ENCODE measurements around the gene REXO5.
A peak's percentile ranks its signal among the peaks of the same experiment; 100 is the strongest.
"Not testable (repeated sequence)": the region's sequence is repeated elsewhere in the genome, so short reads cannot be mapped to it uniquely, and the experiment has no call there.

Gene REXO5

DNA sequence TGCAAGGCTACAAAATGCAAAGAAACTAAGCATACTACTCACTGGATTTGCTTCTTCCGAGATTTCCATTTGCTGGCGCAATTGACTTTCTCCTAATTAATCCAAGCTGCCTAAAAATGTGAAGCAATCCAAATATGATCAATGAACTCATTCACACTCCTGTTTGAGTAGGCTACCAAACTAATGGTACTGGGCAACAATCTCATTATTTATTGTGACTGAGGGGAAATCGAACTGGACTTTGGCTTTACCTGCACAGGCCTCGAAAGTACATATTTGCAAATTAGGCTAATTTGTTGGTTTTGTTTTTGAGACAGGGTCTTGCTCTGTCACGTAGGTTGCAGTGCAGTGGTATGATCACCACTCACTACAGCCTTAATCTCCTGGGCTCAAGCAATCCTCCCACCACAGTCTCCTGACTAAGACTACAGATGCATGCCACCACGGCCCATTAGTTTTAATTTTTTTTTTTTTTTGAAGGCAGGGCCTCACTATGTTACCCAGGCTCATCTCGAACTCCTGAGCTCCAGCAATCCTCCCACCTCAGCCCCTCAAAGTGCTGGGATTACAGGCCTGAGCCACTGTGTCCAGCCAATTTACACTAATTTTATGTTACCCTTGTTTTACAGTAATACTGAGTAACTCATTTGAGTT, 2.6 kb upstream of the REXO5 start:
- no peak for DNase-seq

DNA sequence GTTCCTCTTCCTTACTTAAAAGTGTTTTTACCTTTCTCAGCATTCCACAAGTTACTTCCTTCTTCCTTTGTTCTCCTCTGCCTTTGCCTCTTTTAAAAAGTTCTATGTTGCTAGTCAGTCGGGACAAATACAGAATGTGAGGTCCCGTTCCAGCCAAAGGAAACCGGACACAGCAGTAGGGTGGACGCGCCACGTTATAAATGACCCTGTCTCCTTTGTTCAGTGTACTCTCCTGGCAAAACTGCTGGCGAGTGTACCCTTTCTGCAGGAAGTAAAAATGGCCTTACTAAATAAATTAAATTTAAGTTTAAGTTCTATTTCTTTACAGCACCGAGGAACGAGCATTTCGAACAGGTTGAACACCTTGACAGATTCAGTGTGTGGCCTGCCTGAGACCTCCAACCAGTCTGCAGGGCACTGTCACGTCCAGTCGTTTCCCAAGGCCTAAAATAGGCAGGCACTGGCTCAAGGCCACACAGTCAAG, 601 bp upstream of the REXO5 start:
- DNase-seq: not testable (repeated sequence)

- no peak for DNase-seq
Observed at GRCh38 chr16:20807862-20808261, 1.5 kb downstream of the REXO5 start.

GRCh38 chr16:20811889-20812439, 5.6 kb downstream of the REXO5 start:
- DNase-seq: no peak

DNA sequence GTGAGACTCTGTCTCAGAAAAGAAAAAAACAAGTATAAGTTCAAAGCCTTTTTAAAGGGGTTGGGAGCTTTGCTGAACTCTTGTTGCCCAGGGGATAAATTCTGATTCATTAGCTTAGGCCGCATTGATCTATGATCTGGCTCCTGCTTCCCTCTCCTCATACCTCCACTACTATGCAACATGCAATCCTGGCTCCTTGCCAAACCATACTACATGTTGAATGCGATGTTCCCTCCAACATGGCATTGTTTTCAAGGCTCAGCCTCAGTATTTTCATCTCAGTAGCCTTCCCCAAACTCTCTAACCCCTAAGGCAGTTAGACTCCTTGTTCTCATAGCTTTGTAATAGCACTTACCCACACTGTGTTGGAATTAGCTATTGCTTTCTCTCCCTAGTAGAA, 6.2 kb downstream of the REXO5 start:
- DNase-seq: no peak

DNA sequence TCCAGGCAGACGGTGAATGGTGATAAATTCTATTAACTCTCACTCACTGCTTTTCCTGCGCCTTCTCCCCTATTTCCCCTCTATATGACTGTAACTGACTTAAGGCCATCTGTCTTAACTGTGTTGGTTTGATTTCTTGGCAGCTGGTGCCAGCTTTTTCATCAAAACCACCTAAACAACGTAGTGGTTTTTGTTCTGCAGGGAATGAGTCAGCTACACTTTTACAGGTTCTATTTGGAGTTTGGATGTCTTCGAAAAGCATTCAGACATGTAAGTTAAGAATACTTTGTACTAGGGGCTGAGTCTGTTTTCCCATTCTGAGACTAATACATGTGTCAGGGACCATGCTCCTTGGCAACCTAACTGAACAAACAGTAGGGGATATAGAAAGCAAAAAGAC, 8.5 kb downstream of the REXO5 start:
- DNase-seq: no peak

GRCh38 chr16:20818929-20819585, 12.7 kb downstream of the REXO5 start:
- no peak for DNase-seq

DNA sequence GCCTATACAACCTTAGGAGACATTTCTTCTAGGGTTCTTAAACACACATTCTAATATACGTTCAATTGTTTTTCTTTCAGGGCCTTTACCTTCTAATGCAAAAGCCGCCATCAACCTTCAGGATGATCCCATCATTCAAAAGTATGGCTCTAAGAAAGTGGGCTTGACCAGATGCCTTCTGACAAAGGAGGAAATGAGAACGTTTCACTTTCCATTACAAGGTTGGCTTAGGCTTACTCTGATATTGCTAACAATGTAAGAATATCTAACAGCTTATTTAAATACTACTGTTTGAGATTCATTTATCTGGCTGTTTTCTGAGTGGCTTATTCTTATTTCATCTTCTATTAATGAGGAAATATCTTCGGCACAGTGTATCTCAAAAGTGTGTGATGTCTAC, 15.4 kb downstream of the REXO5 start:
- no peak for DNase-seq

GRCh38 chr16:20822521-20823325, 16.4 kb downstream of the REXO5 start:
- no peak for DNase-seq

DNA sequence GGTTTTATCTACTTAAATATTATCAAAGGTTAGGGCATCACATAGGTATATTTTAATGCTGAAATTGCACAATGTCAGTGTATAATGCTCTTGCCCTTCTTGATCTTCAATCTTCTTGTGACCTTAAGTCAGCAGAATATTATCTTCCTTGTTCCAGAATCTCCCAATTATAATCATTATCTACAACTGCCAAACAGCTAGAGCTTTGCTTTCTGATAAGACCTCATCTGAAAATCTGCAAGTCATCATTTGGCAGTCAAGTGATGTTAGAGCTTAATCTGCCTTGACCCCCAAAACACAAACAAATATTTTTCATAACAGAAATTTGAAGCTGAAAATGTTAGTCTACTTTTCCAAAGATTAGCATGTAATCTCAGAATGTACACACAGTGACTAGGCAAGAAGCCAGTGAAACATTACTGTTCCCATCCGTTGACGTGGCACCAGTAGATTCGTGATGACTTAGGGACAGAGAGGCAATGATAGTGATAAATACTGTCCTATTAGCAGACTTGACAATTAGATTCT, 19.8 kb downstream of the REXO5 start:
- DNase-seq: no peak

GRCh38 chr16:20829536-20829935, 23.2 kb downstream of the REXO5 start:
- DNase-seq: no peak

DNA sequence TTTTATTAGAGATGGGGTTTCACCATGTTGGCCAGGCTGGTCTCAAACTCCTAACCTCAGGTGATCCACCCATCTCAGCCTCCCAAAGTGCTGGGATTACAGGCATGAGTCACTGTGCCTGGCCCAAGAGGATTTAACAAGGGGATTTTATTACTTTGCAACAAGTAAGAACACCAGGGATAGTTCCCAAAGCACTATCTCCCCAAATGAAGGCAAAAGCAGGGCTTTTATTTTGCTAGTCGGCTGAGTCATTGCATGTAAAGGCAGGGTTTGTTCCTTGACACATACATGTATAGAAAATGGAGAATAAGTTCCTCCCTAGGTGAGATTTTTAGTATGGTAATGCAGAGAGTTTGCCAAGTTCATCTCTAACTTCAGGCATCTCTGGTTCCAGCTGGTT, 24.0 kb downstream of the REXO5 start:
- no peak for DNase-seq

DNA sequence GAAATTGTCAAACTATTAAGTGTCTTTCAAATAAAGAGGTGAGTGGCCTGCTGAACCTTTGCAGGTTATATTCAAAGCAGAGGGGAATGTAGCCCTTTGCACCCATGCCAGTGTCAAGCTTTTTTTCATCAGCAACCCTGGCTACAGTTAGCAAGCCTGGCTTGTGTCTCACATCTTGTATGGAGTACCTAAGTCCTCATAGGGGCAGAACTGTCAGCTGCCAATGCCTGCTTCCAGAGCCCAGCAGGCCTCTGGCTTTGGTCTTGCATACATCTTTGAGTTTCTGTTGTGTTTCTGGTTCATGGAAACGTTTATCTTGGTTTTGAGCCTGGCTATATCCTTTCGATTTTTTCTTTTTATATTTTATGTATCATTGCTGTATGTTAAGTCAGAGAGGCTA, 26.8 kb downstream of the REXO5 start:
- no peak for DNase-seq

GRCh38 chr16:20838240-20838639, 31.9 kb downstream of the REXO5 start:
- DNase-seq: no peak

GRCh38 chr16:20839504-20839903, 33.2 kb downstream of the REXO5 start:
- DNase-seq: no peak

DNA sequence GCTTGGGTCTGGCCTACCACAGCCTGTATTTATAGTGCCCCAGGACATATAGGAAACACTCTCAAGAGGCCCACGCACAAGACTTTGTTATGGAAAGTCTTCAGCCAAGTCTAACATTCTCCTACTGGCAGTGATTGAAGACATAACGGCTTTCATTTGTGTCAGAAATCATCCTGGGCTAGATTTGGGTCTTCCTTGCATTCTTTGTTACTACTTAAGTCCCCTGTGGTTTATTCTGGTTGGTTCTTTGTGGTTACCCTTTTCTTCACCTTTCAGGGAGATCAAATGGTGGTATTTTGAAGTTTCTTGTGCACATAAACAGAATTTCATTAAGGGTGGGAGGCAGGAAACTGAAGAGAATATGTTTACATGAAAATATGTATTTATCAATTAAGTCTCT, 37.7 kb downstream of the REXO5 start:
- DNase-seq: no peak

DNA sequence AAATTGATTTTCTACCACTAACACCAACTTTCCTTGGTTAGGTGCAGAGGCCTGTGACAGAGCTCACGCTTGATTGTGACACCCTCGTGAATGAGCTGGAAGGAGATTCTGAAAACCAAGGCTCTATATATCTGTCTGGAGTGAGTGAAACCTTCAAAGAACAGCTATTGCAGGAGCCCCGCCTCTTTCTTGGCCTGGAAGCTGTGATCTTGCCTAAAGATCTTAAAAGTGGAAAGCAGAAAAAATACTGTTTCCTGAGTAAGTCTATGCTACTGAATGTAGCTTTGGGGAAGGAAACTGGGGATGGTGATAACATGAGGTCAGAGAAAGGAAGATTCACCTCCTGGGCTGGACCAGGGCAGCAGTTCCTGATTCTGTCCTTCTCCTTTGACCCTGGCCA, 38.3 kb downstream of the REXO5 start:
- DNase-seq: no peak

DNA sequence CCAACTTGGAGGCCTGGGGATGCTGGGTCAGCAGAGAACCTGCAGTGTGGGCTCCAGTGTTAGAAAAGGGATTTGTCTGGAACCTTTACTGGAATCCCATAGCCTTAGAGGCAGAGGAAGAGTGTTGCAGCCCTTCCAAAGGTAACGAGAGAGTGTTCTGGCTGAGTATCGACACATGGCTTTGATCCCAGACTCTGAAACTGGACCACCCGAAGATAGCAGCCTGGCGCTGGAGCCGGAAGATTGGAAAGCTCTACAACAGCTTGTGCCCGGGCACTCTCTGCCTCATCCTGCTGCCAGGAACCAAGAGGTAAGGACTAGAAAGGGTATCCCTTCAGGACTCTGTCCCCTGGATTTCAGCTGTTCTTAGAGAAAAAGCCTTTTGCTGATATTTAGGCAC, 39.7 kb downstream of the REXO5 start:
- no peak for DNase-seq

GRCh38 chr16:20846551-20846950, 40.2 kb downstream of the REXO5 start:
- no peak for DNase-seq

- no peak for DNase-seq
Observed at GRCh38 chr16:20847550-20847949, 41.2 kb downstream of the REXO5 start.

DNA sequence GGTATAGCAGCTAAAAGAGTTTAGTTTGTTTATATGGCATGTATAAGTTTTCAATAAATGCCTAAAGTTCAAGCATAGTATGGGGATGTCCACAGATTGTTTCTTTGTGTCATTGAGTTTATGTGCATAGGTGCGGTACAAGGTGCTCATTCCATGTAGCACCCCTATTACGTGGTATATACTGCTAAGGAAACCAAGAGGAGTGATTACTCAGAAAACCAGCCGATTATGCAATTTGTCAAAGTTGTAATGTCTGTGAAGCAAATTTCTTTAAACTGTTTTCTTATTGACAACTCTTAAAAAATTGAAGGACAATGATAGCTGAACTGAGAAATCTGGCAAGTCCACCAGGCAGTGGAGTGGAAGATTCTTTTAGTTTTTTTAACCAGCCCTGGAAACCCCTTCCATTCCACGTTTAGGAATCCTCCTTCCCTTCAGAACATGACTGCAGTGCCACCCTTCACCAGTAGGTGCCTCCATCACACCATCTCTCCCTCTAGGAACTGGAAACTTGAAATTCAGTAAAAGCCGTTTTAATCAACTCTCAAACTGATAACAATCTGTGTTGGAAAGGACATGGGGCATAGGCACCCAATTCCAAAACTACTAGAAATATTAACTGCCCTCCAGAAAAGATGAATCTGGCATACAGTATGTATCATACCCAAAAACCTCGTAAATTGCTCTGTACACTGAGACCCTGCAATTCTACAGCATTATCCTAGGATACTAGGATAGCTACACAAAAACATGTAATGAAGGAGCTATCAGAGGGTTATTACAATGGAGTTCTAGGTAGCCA, 43.5 kb downstream of the REXO5 start:
- peak; percentile 19 for DNase-seq

DNA sequence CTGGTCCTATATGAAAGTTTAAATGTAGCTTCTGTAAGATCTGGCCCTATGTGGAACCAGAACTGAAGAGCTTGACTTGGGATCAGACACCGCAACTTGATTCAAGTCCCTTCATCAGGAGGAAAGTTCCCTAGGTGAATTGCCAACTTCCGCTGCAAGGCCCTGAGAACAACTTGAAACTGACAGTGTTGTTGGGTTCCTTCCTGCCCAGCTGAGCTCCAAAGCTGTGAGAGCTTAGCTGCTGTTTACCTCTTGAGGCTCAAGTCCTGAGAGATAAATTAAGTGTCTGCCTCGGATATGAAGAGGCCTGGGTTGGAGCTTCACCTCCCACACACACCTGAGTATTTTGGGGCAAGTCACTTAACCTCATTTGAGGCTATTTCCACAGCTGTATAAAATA, 44.7 kb downstream of the REXO5 start:
- DNase-seq: no peak

GRCh38 chr16:20851601-20852000, 45.3 kb downstream of the REXO5 start:
- DNase-seq: no peak
